ENCODE results near the gene KLHL3.

KLHL3 gene

GRCh38 chr5:137618476-137618875 is 117.4 kb downstream of the KLHL3 start:
- no peak for DNase-seq
- intact Hi-C loops (cut with DNase I) = no loop called here

GRCh38 chr5:137617528-137618205 is 118.2 kb downstream of the KLHL3 start:
- intact Hi-C loops (cut with DNase I) = no loop called here
- DNase-seq = no peak

GRCh38 chr5:137616046-137616445 is 119.8 kb downstream of the KLHL3 start:
- no peak for DNase-seq
- intact Hi-C loops (cut with DNase I) = no loop called here

- intact Hi-C loops (cut with DNase I) = no loop called here
Observed at GRCh38 chr5:137615171-137615775, 120.6 kb downstream of the KLHL3 start.

GRCh38 chr5:137613554-137614265 is 122.2 kb downstream of the KLHL3 start:
- DNase-seq = no peak
- intact Hi-C loops (cut with DNase I) = no loop called here

More at GRCh38 chr5:137615171-137615775, 120.6 kb downstream of the KLHL3 start:
- DNase-seq = no peak

- DNase-seq = no peak
- intact Hi-C loops (cut with DNase I) = no loop called here
Observed at GRCh38 chr5:137612576-137612975, 123.3 kb downstream of the KLHL3 start.

DNA sequence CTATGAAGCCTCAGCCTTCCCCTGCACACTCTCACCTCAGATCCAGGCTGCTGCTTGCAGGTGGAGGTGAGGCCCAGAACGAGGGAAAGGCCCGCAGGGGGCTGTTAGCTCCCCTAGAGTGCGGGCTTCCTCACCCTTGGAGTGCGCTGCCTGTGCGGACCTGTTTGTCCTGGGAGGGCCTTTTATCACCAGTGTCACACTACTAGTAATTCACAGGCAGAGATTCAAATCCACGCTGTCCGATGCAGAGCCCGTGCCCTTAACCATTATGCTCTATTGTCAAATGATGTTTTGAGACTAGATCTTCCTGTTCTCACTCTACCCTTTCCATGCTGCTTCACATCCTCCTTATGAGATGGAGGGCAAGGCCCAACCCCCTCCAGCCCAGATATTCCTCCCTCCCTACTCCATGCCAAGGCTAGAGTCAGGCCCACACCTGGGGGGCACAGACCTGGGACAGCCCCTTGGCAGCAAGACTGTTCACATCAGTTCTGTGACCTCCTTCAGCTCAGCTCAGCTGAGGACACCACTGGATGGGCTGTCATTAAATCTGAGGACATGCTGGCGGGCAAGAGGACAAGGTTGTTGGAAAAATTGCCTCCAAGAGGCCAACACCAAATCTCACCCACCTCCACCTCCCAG is 124.0 kb downstream of the KLHL3 start:
- DNase-seq = no peak
- intact Hi-C loops (cut with DNase I) = no loop called here

- intact Hi-C loops (cut with DNase I) = no loop called here
- DNase-seq = no peak
Observed at GRCh38 chr5:137611011-137611580, 124.8 kb downstream of the KLHL3 start.

GRCh38 chr5:137610598-137610997 is 125.3 kb downstream of the KLHL3 start:
- intact Hi-C loops (cut with DNase I) = no loop called here
- no peak for DNase-seq

DNA sequence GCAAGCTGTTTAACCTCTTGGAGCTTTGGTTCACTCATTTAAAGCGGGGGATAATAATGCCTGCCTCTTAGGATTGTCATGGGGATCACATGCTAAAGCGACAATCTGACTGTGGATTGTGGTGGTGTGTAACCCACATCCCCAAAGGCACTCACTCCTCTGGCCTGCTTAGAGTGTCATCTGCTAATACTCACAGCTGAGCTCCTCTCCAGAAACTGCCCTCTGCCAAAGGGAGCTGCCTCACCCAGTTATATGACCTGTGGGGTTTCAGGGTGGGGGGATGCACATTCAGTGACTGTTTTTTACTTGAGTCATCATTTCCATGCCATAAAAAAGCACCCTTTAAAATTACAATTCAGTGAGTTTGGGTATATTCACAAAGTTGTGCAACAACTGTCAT is 126.8 kb downstream of the KLHL3 start:
- DNase-seq = no peak
- intact Hi-C loops (cut with DNase I) = no loop called here

- intact Hi-C loops (cut with DNase I) = no loop called here
- DNase-seq = no peak
Observed at GRCh38 chr5:137607771-137608170, 128.1 kb downstream of the KLHL3 start.

GRCh38 chr5:137606401-137606800 is 129.5 kb downstream of the KLHL3 start:
- DNase-seq = no peak
- intact Hi-C loops (cut with DNase I) = no loop called here

GRCh38 chr5:137605411-137605810 is 130.5 kb downstream of the KLHL3 start:
- intact Hi-C loops (cut with DNase I) = no loop called here
- DNase-seq = no peak

GRCh38 chr5:137604348-137605095 is 131.4 kb downstream of the KLHL3 start:
- no peak for DNase-seq

GRCh38 chr5:137603891-137604290 is 132.0 kb downstream of the KLHL3 start:
- intact Hi-C loops (cut with DNase I) = no loop called here
- DNase-seq = no peak

More at GRCh38 chr5:137604348-137605095, 131.4 kb downstream of the KLHL3 start:
- intact Hi-C loops (cut with DNase I) = no loop called here

- DNase-seq = no peak
- intact Hi-C loops (cut with DNase I) = no loop called here
Observed at GRCh38 chr5:137603356-137603755, 132.5 kb downstream of the KLHL3 start.

GRCh38 chr5:137602721-137603273 is 133.1 kb downstream of the KLHL3 start:
- DNase-seq = no peak
- intact Hi-C loops (cut with DNase I) = no loop called here

- intact Hi-C loops (cut with DNase I) = no loop called here
- DNase-seq = no peak
Observed at GRCh38 chr5:137600721-137601360, 135.0 kb downstream of the KLHL3 start.

DNA sequence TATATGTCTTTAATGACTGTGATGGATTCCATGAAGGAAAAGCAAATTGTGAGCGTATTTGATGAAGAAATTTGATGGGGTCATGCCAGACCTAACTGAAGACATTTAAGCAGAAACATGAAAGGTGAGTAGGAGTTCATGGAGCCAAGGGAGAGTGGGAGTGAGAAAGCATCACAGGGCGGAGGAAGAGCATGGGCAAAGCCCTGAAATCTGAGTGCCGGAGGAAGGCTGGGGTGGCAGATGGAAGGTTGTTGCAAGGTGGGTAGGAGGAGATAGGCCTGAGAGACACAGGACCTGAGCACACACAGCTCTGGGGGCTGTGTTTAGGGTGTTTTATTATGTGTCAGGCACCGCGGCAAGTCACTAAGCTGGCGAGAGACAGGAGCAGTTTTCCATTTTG is 136.4 kb downstream of the KLHL3 start:
- no peak for DNase-seq
- intact Hi-C loops (cut with DNase I) = no loop called here
